ENCODE measurements around the gene C1orf21.

- TF ChIP-seq, protein P1, sequence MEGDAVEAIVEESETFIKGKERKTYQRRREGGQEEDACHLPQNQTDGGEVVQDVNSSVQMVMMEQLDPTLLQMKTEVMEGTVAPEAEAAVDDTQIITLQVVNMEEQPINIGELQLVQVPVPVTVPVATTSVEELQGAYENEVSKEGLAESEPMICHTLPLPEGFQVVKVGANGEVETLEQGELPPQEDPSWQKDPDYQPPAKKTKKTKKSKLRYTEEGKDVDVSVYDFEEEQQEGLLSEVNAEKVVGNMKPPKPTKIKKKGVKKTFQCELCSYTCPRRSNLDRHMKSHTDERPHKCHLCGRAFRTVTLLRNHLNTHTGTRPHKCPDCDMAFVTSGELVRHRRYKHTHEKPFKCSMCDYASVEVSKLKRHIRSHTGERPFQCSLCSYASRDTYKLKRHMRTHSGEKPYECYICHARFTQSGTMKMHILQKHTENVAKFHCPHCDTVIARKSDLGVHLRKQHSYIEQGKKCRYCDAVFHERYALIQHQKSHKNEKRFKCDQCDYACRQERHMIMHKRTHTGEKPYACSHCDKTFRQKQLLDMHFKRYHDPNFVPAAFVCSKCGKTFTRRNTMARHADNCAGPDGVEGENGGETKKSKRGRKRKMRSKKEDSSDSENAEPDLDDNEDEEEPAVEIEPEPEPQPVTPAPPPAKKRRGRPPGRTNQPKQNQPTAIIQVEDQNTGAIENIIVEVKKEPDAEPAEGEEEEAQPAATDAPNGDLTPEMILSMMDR (IDR thresholded peaks at IDR 0.05): no peak
- no peak for TF ChIP-seq POLR2A (IDR thresholded peaks at IDR 0.05)
These were observed 28.6 kb upstream of the C1orf21 start for GRCh38 chr1:184358256-184358655.
